GM21447 (cell line): ENCODE measurements around the gene EFHD1.
A peak's percentile ranks its signal among the peaks of the same experiment; 100 is the strongest.
"Not testable (repeated sequence)": the region's sequence is repeated elsewhere in the genome, so short reads cannot be mapped to it uniquely, and the experiment has no call there.

ENCODE experiments used
- ATAC-seq: cut with Tn5 transposase; IDR thresholded peaks from one replicate; pipeline ENCODE4 v1.9.1; 2021; ENCODE audit not compliant: unreplicated experiment

The EFHD1 gene

GRCh38 chr2:232689152-232689910 lies 55.9 kb downstream of the EFHD1 start:
- ATAC-seq = no peak

- ATAC-seq = not testable (repeated sequence)
Observed at GRCh38 chr2:232691117-232691516, 57.7 kb downstream of the EFHD1 start.

GRCh38 chr2:232693344-232693743 lies 59.9 kb downstream of the EFHD1 start:
- ATAC-seq = no peak

- ATAC-seq = no peak
Observed at GRCh38 chr2:232696609-232697058, 63.2 kb downstream of the EFHD1 start.

GRCh38 chr2:232697059-232697806 lies 63.8 kb downstream of the EFHD1 start, which contains the start of gene GIGYF2:
TSS of gene GIGYF2 (plus strand) at chr2:232697331. CDS start at chr2:232735198, 37,867 bp downstream.
- peak; percentile 77 for ATAC-seq

GRCh38 chr2:232697807-232698110 lies 64.4 kb downstream of the EFHD1 start:
- peak; percentile 28 for ATAC-seq

GRCh38 chr2:232698556-232699091 lies 65.2 kb downstream of the EFHD1 start:
- ATAC-seq = no peak

GRCh38 chr2:232699110-232699509 lies 65.7 kb downstream of the EFHD1 start:
- no peak for ATAC-seq

- ATAC-seq = no peak
Observed at GRCh38 chr2:232700154-232700553, 66.8 kb downstream of the EFHD1 start.

- no peak for ATAC-seq
Observed at GRCh38 chr2:232707076-232707475, 73.7 kb downstream of the EFHD1 start.

- no peak for ATAC-seq
Observed at GRCh38 chr2:232713505-232713904, 80.1 kb downstream of the EFHD1 start.

GRCh38 chr2:232714969-232715368 lies 81.6 kb downstream of the EFHD1 start:
- no peak for ATAC-seq

- not testable (repeated sequence) for ATAC-seq
Observed at GRCh38 chr2:232720056-232720455, 86.7 kb downstream of the EFHD1 start.

GRCh38 chr2:232721261-232721660 lies 87.9 kb downstream of the EFHD1 start:
- ATAC-seq = no peak

GRCh38 chr2:232721882-232722281 lies 88.5 kb downstream of the EFHD1 start:
- ATAC-seq = no peak

GRCh38 chr2:232723027-232723426 lies 89.6 kb downstream of the EFHD1 start:
- no peak for ATAC-seq

- ATAC-seq = no peak
Observed at GRCh38 chr2:232728785-232729184, 95.4 kb downstream of the EFHD1 start.

- no peak for ATAC-seq
Observed at GRCh38 chr2:232731470-232731869, 98.1 kb downstream of the EFHD1 start.
